IPS-15b (cell line): ENCODE results near the gene SHOX.
A peak's percentile ranks its signal among the peaks of the same experiment; 100 is the strongest.

Experiments
- H3K27me3 ChIP-seq: one replicate; pipeline ENCODE4 v1.6.1; 2013; ENCODE audit warnings: low read length; ENCODE audit not compliant: control insufficient read depth, insufficient read depth
- H3K36me3 ChIP-seq: one replicate; pipeline ENCODE4 v1.6.1; 2013; ENCODE audit warnings: low read length; ENCODE audit not compliant: control insufficient read depth, insufficient read depth
- H3K4me1 ChIP-seq: one replicate; pipeline ENCODE4 v1.6.1; 2013; ENCODE audit warnings: mild to moderate bottlenecking, low read length; ENCODE audit not compliant: control insufficient read depth, insufficient read depth
- H3K4me3 ChIP-seq: one replicate; pipeline ENCODE4 v1.5.1; 2013; ENCODE audit warnings: low read depth, low read length
- H3K9ac ChIP-seq: one replicate; pipeline ENCODE4 v1.6.1; 2013; ENCODE audit warnings: low read depth, mild to moderate bottlenecking, low read length
- H3K9me3 ChIP-seq: one replicate; pipeline ENCODE4 v1.6.1; 2013; ENCODE audit warnings: mild to moderate bottlenecking, low read length; ENCODE audit not compliant: control insufficient read depth, insufficient read depth

The SHOX gene

GRCh38 chrX:633043-633984 is 2.7 kb downstream of the SHOX start:
- H3K36me3 ChIP-seq, result no peaks in the 10 kb centered on the region
- peaks cover 4% of the 10 kb centered on the region for H3K4me1 ChIP-seq
- peak overlapping the region; percentile 30 for H3K4me3 ChIP-seq
- no peak overlapping the region for H3K9ac ChIP-seq
- H3K9me3 ChIP-seq, result no peaks in the 10 kb centered on the region
- H3K27me3 ChIP-seq, result peaks cover 94% of the 10 kb centered on the region

- no peak overlapping the region for H3K9ac ChIP-seq
- H3K36me3 ChIP-seq, result no peaks in the 10 kb centered on the region
- H3K4me3 ChIP-seq, result peak overlapping the region; percentile 37
- H3K27me3 ChIP-seq, result peaks cover 94% of the 10 kb centered on the region
- H3K9me3 ChIP-seq, result no peaks in the 10 kb centered on the region
- H3K4me1 ChIP-seq, result peaks cover 13% of the 10 kb centered on the region
Measured at GRCh38 chrX:633985-634958, 3.7 kb downstream of the SHOX start.

- peaks cover 94% of the 10 kb centered on the region for H3K27me3 ChIP-seq
- H3K9ac ChIP-seq, result no peak overlapping the region
- peak overlapping the region; percentile 18 for H3K4me3 ChIP-seq
- no peaks in the 10 kb centered on the region for H3K9me3 ChIP-seq
- peaks cover 15% of the 10 kb centered on the region for H3K4me1 ChIP-seq
- no peaks in the 10 kb centered on the region for H3K36me3 ChIP-seq
Measured at GRCh38 chrX:635428-636090, 5.0 kb downstream of the SHOX start.

- H3K9ac ChIP-seq, result no peak overlapping the region
- no peaks in the 10 kb centered on the region for H3K36me3 ChIP-seq
- H3K9me3 ChIP-seq, result no peaks in the 10 kb centered on the region
- H3K4me3 ChIP-seq, result no peak overlapping the region
- peaks cover 15% of the 10 kb centered on the region for H3K4me1 ChIP-seq
- H3K27me3 ChIP-seq, result peaks cover 94% of the 10 kb centered on the region
Measured at GRCh38 chrX:636981-637659, 6.5 kb downstream of the SHOX start.

- Histone ChIP-seq H3K4me3 (peak overlapping the region; percentile 52), H3K9me3 (no peaks in the 10 kb centered on the region), H3K27me3 (peaks cover 94% of the 10 kb centered on the region), H3K36me3 (no peaks in the 10 kb centered on the region), H3K9ac (no peak overlapping the region), H3K4me1 (peaks cover 15% of the 10 kb centered on the region)
Measured at GRCh38 chrX:637660-638481, 7.3 kb downstream of the SHOX start.

- Histone ChIP-seq H3K27me3 (peaks cover 94% of the 10 kb centered on the region), H3K4me1 (peaks cover 15% of the 10 kb centered on the region), H3K4me3 (peak overlapping the region; percentile 52), H3K36me3 (no peaks in the 10 kb centered on the region), H3K9ac (no peak overlapping the region), H3K9me3 (no peaks in the 10 kb centered on the region)
Measured at GRCh38 chrX:638482-639131, 8.0 kb downstream of the SHOX start.

GRCh38 chrX:639151-639550 is 8.6 kb downstream of the SHOX start:
- H3K36me3 ChIP-seq, result no peaks in the 10 kb centered on the region
- H3K27me3 ChIP-seq, result peaks cover 94% of the 10 kb centered on the region
- H3K9me3 ChIP-seq, result no peaks in the 10 kb centered on the region
- no peak overlapping the region for H3K9ac ChIP-seq
- H3K4me3 ChIP-seq, result peak overlapping the region; percentile 52
- peaks cover 15% of the 10 kb centered on the region for H3K4me1 ChIP-seq

- Histone ChIP-seq H3K36me3 (no peaks in the 10 kb centered on the region), H3K27me3 (peaks cover 94% of the 10 kb centered on the region)
Measured at GRCh38 chrX:640641-641040, 10.1 kb downstream of the SHOX start.

GRCh38 chrX:641671-642435 is 11.3 kb downstream of the SHOX start:
- Histone ChIP-seq H3K9ac (no peak overlapping the region), H3K4me3 (peak overlapping the region; percentile 13), H3K4me1 (peaks cover 15% of the 10 kb centered on the region), H3K36me3 (no peaks in the 10 kb centered on the region), H3K9me3 (no peaks in the 10 kb centered on the region), H3K27me3 (peaks cover 98% of the 10 kb centered on the region)

More at GRCh38 chrX:640641-641040, 10.1 kb downstream of the SHOX start:
- peaks cover 15% of the 10 kb centered on the region for H3K4me1 ChIP-seq
- peak overlapping the region; percentile 1 for H3K4me3 ChIP-seq
- H3K9ac ChIP-seq, result no peak overlapping the region
- H3K9me3 ChIP-seq, result no peaks in the 10 kb centered on the region
